OCI-M2 (cell line): ENCODE results near the gene TSPAN1.

Experiments used
- DNase-seq: peaks from one replicate; lab custom pipeline; 2025; ENCODE audit not compliant: unreplicated experiment; lab: John Stamatoyannopoulos, UW

Gene TSPAN1

DNA sequence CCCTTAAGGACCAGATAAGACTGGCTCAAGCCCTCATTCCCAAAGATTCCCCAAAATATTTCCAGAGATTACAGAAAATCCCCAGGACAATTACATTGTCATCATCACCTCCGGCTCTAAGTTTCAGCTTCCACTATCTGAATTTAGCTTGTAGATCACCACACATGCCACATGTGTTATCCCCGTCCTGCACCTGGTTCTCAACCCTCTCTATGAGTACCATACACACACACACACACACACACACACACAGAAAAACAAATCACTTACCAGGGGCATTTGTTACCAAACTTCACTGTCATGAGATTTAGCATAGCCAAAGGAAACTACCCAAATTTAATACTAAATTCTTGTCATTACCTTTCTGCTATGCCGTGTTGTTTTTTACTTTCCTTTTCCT lies 15.4 kb upstream of the TSPAN1 start:
- no peak for DNase-seq

- DNase-seq = no peak
Observed at GRCh38 chr1:46160212-46160611, 14.7 kb upstream of the TSPAN1 start.

DNA sequence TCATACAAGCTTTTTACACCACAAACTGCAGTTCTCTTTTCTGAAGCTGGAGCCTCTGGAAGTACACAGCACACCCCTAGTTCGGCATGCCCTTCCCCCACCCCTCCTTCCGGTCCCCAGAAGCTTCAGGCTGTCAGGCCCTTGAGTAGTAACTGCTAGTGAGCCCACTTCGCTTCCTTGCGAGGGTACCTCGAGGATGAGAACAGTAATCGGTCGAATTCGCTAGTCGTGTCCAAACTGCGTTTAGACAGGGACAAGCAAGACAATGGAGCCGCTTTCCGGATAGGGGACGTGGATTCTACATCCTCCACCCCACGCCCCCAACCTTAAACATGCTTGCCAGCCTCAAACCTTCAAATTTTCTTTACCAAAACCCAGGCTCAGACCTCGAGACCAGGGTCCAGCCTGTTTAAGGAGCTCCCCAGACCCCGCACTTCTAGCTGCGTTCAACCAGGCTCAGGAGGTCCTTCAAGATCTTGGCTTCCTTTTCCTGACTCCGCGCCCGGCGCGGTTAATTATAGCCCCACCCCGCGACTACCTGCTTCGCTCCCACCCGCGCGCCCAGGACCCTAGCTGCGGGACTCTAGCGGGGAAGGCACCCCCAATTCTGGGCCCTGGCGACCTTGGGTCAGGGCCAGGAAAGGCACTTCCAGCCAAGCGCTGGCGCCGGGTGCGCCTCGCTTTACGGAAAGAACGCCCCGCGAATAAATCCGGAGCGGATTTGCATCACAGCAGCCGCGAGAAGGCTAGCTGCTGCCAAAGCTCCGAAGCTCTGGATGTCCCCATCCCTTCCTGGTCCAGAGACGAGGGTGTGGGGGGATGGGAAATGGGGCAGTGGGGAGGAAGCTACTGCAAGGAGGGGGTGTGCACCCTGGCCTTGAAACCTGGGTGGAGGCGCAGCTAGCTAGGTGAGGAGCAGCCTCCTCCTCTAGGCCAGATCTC lies 8.1 kb upstream of the TSPAN1 start:
- no peak for DNase-seq

DNA sequence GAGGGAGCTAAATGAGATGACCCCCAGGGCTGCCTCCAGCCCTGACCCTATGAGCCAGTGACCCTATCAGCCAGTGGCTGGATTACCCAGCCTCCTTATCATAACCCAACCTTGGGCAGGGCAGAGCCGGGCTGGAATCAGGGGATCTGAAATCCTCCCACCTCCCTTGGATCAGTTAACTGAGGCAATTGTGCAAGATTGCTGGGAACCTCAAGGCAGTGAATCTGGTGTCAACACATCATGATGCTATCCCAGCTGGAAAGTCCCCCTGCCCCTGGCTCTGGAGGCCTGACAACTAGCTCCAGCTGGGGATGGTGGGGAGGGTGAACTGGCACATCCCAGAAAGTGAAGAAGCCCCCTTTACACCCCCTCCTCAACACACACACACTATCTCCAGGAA lies 6.4 kb upstream of the TSPAN1 start:
- no peak for DNase-seq

- DNase-seq = no peak
Observed at GRCh38 chr1:46169811-46170454, 5.0 kb upstream of the TSPAN1 start.

GRCh38 chr1:46171351-46171750 lies 3.5 kb upstream of the TSPAN1 start:
- DNase-seq = no peak

GRCh38 chr1:46171871-46172270 lies 3.0 kb upstream of the TSPAN1 start:
- DNase-seq = no peak

- DNase-seq = no peak
Observed at GRCh38 chr1:46172321-46172720, 2.6 kb upstream of the TSPAN1 start.

DNA sequence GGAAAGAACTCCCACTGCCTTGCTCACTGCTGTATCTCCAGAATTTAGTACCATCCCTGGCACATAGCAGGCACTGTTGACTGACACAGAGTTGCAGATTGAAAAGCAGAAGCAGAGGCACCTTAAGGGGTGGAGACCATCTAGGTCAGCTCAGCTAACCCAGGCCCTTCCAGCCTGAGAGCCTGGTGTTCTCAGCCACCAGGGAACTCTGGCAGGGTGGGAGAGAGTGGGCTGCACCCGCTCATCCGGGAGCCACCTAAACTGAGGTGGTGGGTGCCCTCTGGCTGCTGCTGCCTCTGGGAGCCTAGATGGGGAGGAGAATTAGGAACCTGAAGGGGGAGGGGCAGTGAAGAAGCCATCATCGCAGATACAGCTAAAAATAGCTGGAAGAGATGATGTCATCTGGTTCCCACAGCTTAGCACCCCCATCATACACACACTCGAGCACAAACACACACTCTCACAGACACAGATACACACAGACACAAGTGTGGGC lies 1.5 kb upstream of the TSPAN1 start:
- DNase-seq = no peak

DNA sequence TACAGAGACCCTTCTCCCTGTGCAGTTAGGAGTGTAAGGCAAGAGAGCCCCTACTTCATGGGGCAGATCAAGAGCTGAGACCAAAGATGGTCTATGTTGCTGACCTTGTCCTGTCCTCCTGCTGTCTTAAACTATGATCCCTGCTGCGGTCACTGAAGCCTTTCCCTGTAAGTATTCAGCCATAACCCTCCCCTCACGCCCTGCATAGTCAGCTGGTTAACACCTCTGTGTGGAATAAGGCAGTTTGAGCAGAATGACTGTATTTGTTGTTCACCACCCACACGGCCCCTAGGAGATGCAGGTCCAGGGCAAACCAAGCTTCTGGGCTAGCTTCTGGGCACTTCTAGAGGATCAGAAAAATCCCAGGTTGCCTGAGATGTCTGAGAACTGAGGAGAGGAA lies 356 bp downstream of the TSPAN1 start:
- DNase-seq = no peak

DNA sequence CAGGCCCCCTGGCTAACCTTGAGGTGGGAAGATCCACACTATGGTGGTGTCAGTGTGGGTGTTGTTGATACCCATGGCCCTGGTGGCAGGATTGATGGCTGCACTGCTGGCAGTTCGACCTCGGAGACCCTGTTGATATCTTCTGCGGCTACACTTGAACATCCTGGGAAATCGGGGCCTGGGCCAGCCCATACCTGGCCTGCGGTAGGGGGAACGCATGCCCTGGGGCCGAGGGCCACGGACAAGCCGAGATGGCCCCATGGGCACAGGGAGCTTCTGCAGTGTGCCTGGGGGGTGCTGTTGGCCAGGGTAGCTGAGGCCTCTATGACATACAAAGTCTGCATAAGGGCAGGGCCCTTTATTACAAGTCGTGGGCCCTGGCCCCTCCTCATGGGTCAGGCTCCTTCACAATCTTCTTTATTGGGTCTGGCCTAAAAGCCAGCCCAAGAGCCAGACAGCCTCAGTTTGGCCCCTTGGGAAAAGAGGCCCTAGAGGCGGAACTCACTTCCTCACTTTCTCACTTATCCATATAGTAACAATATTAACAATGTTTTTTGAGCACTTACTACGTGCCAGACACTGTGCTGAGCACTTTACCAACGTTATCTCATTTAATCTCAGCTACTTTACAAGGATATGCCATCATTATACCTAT lies 1.5 kb downstream of the TSPAN1 start, which contains the start of gene P3R3URF:
Gene P3R3URF, minus strand, starts transcription at position 278 of the 655 bp plus-strand sequence. Its CDS starts 17 bp downstream, at position 261.
- DNase-seq = no peak

DNA sequence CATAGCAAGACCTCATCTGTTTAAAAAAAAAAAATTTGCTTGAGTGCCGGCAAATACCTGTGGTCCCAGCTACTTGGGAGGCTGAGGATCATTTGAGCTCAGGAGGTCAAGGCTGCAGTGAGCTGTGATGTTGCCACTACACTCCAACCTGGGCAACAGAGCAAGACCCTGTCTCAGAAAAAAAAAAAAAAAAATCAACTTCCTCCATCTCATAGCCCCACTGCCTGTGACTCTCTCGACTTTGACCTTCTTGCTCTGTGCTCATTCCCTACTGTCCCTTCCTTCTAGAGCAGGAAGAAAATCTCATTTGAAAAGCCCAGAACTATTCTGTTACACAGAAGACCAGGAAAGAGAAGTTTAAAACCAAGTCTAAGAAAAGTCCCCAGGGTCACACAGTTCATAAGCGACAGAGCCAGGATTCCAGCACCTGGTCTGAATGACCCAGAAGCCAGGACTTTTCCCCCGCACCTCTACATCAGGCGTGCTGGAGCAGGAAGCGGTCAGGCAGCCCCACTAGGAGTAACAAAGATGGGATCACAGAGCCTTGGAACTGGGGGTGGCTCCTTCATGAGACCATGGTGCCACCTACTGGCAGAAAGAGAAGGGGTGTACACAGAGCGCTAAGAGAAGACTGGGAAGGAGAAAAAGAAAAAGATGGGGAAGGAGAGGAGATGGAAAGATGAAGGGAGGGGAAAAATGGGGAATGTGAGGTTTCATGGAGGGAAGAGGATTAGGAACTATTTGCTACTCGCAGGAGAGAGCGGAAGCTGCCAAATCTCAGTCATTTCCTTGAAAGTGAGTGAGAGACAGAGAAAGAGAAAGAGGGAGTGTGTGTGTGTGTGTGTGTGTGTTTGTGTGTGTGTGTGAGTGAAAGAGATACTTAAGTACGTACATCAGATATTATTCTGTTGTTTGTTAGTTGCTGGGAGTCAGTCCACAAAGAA lies 4.5 kb downstream of the TSPAN1 start:
- no peak for DNase-seq

GRCh38 chr1:46180082-46180616 lies 5.3 kb downstream of the TSPAN1 start:
- no peak for DNase-seq

DNA sequence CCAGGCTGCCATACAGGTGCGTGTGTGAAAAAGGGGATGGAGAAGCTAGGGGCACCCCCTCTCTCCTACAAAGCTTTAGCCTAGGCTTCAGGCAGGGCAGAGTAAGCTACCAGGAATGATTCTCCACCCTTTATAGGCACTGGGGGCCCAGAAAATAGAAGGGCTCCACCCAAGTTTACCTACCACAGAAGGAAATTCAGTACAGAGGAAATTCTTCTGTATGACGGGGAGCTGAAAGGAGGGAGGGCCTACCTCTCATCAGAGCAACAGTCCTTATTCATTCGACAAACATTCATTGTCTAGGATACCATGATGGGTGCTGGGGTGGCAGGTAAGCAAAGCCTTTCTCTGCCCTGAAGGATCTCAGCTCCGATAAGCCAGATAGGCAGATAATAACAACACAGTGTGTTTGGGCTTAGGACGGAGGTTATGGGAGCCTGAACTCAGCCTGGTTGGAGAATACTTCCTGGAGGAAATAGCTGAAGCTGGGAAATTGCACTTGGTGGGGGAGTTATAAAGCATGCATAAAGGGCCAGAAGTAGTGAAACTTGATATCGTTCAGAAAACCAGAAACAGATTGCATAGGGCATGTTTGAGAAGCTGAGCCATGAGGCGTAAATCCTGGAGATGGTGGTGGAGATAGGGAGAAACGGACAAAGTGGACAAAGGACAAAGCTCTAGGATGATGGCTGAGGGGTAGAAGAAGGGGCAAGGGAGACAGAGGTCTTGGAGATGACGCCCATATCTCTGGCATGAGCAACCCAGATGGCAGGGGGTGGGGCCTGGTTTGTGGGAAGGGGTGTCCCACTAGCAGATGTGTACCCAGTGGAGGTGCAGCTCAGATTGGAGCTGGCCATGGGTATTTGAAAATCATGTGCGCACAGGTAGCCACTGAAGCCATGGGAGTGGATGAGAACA lies 6.7 kb downstream of the TSPAN1 start:
- no peak for DNase-seq

GRCh38 chr1:46183079-46183847 lies 8.4 kb downstream of the TSPAN1 start:
- DNase-seq = no peak

GRCh38 chr1:46183926-46184557 lies 9.2 kb downstream of the TSPAN1 start:
- DNase-seq = no peak

- DNase-seq = no peak
Observed at GRCh38 chr1:46184920-46185658, 10.2 kb downstream of the TSPAN1 start.
